ENCODE data around the gene NDUFS7. TPM values are rescaled to one million over a fixed set of nuclear protein-coding genes. Genes with fewer than 3 reads are reported as not detected.

Gene NDUFS7
- total RNA-seq, 3 donors from 2014 or later (not counting 1 experiment from before 2014, with no cell fraction given) = 60.8 to 67.9 (median 66.6) TPM

DNA sequence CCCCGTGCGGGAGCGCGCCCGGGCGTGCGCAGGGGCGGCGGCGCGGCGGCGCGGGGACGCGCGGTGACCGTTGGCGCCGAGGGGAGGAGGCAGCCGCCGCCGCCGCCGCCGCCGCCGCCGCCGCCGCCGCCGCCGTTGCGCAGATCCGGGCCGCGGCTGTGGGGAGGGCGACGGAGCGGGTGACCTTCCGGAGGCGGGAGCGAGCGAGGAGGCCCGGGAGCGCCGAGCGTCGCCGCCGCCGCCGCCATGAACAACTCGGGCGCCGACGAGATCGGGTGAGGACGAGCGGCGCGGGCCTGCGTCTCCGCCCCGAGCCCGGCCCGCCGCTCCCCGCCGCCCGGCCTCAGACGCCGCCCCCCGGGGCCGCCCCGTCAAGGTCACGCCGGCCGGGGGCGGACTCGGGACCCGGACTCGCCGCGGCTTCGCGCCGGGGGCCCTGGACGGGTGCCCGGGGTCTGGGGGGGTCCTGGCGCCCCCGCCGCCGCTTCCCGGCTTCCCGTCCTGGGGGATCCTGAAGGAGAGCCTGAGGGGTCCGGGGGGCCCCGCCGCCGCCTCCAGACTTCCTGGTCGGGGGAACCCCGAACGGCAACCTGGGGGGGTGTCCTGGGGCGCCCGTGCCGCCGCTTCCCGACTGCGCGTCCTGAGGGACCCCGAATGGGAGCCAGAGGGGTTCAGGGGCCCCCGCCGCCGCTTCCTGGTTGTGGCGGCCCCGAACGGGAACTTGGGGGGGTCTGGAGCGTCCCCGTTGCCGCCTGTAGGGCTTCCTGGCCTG lies 24.0 kb downstream of the NDUFS7 start, which contains the start of gene DAZAP1:
Gene DAZAP1, plus strand, starts transcription at position 59 of the 772 bp plus-strand sequence. Its CDS starts 188 bp downstream, at position 247.
- Histone ChIP-seq H3K27ac (ENCODE audit: low read length) (peak within 1 kb of the TSS; percentile 99), H3K36me3 (ENCODE audit: control insufficient read depth, insufficient read depth, low read length) (no peaks in the 10 kb centered on the region), H3K9me3 (ENCODE audit: control insufficient read depth, insufficient read depth, low read length) (no peaks in the 10 kb centered on the region), H3K4me1 (ENCODE audit: control insufficient read depth, insufficient read depth, low read length) (peaks cover 58% of the 10 kb centered on the region), H3K27me3 (ENCODE audit: control insufficient read depth, insufficient read depth, low read length) (peaks cover under 1% of the 10 kb centered on the region), H3K4me3 (ENCODE audit: low read length) (peak within 1 kb of the TSS; percentile 99)
- Mint-ChIP-seq H3K27ac (peak within 1 kb of the TSS; percentile 91 to 94), H3K9me3 (no peaks in the 10 kb centered on the region), H3K27me3 (ENCODE audit: low read depth in 2 of 2) (peaks cover 0 to 2% of the 10 kb centered on the region in 2 donors), H3K36me3 (no peaks in the 10 kb centered on the region), H3K4me1 (peaks cover 54 to 56% of the 10 kb centered on the region in 2 donors), H3K4me3 (peak within 1 kb of the TSS; percentile 95)
- under 1% methylated on average over 121 of the region's 121 CpGs for WGBS (ENCODE audit: insufficient coverage)
- TF ChIP-seq, protein P1, sequence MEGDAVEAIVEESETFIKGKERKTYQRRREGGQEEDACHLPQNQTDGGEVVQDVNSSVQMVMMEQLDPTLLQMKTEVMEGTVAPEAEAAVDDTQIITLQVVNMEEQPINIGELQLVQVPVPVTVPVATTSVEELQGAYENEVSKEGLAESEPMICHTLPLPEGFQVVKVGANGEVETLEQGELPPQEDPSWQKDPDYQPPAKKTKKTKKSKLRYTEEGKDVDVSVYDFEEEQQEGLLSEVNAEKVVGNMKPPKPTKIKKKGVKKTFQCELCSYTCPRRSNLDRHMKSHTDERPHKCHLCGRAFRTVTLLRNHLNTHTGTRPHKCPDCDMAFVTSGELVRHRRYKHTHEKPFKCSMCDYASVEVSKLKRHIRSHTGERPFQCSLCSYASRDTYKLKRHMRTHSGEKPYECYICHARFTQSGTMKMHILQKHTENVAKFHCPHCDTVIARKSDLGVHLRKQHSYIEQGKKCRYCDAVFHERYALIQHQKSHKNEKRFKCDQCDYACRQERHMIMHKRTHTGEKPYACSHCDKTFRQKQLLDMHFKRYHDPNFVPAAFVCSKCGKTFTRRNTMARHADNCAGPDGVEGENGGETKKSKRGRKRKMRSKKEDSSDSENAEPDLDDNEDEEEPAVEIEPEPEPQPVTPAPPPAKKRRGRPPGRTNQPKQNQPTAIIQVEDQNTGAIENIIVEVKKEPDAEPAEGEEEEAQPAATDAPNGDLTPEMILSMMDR (IDR thresholded peaks at IDR 0.05) = no peak
- DNase-seq (peak; percentile 58 to 67), ATAC-seq (peak in 2 of 3 donors; percentile 20 to 29)
- intact Hi-C loops (cut with micrococcal nuclease) = loop anchor here (1.0 to 10.0 kb wide), 4 partner anchors 24 to 611 kb away; partner anchors contain the start of genes NDUFS7, PTBP1, RPS15 and UQCR11

- Histone ChIP-seq H3K4me3 (ENCODE audit: low read length) (peak overlapping the region; percentile 99), H3K9me3 (ENCODE audit: control insufficient read depth, insufficient read depth, low read length) (no peaks in the 10 kb centered on the region), H3K27ac (ENCODE audit: low read length) (peak overlapping the region; percentile 99), H3K27me3 (ENCODE audit: control insufficient read depth, insufficient read depth, low read length) (no peaks in the 10 kb centered on the region), H3K4me1 (ENCODE audit: control insufficient read depth, insufficient read depth, low read length) (peaks cover 59% of the 10 kb centered on the region), H3K36me3 (ENCODE audit: control insufficient read depth, insufficient read depth, low read length) (peaks cover 3% of the 10 kb centered on the region)
- DNase-seq (peak; percentile 57 to 78), ATAC-seq (peak; percentile 15 to 27 (median 16))
- Mint-ChIP-seq H3K4me1 (peaks cover 53 to 61% of the 10 kb centered on the region in 2 donors), H3K9me3 (no peaks in the 10 kb centered on the region), H3K27me3 (ENCODE audit: low read depth in 2 of 2) (no peaks in the 10 kb centered on the region), H3K4me3 (peak overlapping the region; percentile 95), H3K27ac (peak overlapping the region; percentile 91 to 94), H3K36me3 (no peaks in the 10 kb centered on the region)
- under 1% methylated on average over 59 of the region's 69 CpGs for WGBS (ENCODE audit: insufficient coverage)
- TF ChIP-seq, protein P1 (IDR thresholded peaks at IDR 0.05) = no peak
- intact Hi-C loops (cut with micrococcal nuclease) = loop anchor here (10.0 kb wide), 1 partner anchor 196 kb away; the partner anchor contains the start of gene UQCR11
These were observed 24.8 kb downstream of the NDUFS7 start for GRCh38 chr19:1408300-1409203.

DNA sequence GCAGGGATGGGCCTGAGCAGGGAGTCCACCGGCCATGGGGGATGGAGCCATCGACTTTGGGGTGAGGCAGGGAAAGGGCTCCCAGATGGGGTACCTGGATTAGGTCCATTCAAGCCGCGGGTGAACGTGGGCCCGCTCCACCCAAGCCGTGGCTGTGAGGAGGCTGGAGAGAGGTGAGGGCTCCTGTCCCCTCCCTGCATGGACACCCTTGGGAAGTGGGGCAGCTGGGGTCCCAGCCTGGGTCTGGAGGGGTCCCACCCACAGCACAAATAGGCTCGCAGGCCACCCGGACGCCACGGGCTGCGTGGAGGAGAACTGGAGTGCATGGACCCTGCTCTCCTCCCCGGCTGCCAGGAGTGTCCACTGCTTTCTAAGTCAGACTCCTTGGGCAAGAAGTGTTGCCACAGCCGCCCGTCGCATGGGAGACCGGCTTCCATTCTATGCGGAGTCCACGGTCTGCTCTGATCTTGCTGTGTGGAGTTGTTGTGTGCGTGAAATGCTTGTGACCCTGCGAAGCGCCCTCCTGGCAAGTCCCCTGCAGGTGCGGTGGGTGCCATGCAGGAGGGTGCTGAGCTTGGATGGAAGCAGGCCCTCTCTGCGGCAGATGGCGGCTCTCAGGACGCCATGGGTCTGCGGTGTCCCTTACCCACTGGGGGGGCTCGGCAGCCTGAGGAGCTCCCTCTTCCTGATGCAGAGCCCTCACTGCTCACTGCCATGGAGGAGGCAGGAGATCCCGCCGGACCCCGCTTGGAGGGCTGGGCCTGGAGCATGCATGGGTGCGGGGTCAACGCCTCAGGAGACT lies 25.7 kb downstream of the NDUFS7 start:
- intact Hi-C loops (cut with micrococcal nuclease) = loop anchor here (10.0 kb wide), 1 partner anchor 195 kb away; the partner anchor contains the start of gene UQCR11
- Mint-ChIP-seq H3K27ac (peak overlapping the region; percentile 91 to 94), H3K4me3 (peak overlapping the region; percentile 95), H3K9me3 (no peaks in the 10 kb centered on the region), H3K36me3 (no peaks in the 10 kb centered on the region), H3K4me1 (peaks cover 55 to 66% of the 10 kb centered on the region in 2 donors), H3K27me3 (ENCODE audit: low read depth in 2 of 2) (no peaks in the 10 kb centered on the region)
- Histone ChIP-seq H3K4me1 (ENCODE audit: control insufficient read depth, insufficient read depth, low read length) (peaks cover 68% of the 10 kb centered on the region), H3K27ac (ENCODE audit: low read length) (peak overlapping the region; percentile 99), H3K9me3 (ENCODE audit: control insufficient read depth, insufficient read depth, low read length) (no peaks in the 10 kb centered on the region), H3K27me3 (ENCODE audit: control insufficient read depth, insufficient read depth, low read length) (no peaks in the 10 kb centered on the region), H3K4me3 (ENCODE audit: low read length) (peak overlapping the region; percentile 99), H3K36me3 (ENCODE audit: control insufficient read depth, insufficient read depth, low read length) (peaks cover 4% of the 10 kb centered on the region)
- ATAC-seq (no peak), DNase-seq (no peak)
- TF ChIP-seq, protein P1 (IDR thresholded peaks at IDR 0.05) = no peak
- 68% methylated on average over 33 of the region's 33 CpGs for WGBS (ENCODE audit: insufficient coverage)

Measured in natural killer cell (primary cell).